ENCODE measurements around the gene VWA8.

GRCh38 chr13:41981951-41982715 is 21.2 kb upstream of the VWA8 start:
- TF ChIP-seq CTCF (IDR thresholded peaks at IDR 0.05) (no peak), POLR2AphosphoS5 (IDR thresholded peaks at IDR 0.05; ENCODE audit: low read depth, low read length) (no peak), RFX5 (IDR thresholded peaks at IDR 0.05; ENCODE audit: low read length) (no peak), TCF12 (IDR thresholded peaks at IDR 0.05) (no peak), SIN3A (IDR thresholded peaks at IDR 0.05; ENCODE audit: borderline replicate concordance, low read depth, low read length) (no peak), YY1 (IDR thresholded peaks at IDR 0.05; ENCODE audit: low read depth) (no peak), RXRA (IDR thresholded peaks at IDR 0.05; ENCODE audit: borderline replicate concordance, low read depth) (no peak), REST (IDR thresholded peaks at IDR 0.05; ENCODE audit: low read depth, low read length) (no peak), EZH2phosphoT487 (IDR thresholded peaks at IDR 0.05; ENCODE audit: borderline replicate concordance, low read depth) (no peak), IRF3 (IDR thresholded peaks at IDR 0.05; ENCODE audit: low read depth, low read length) (no peak), PBX3 (IDR thresholded peaks at IDR 0.05) (no peak), NRF1 (IDR thresholded peaks at IDR 0.05; ENCODE audit: low read depth, low read length) (no peak), ZBTB33 (IDR thresholded peaks at IDR 0.05; ENCODE audit: borderline replicate concordance, low read depth) (no peak)
